HepG2 (cell line): ENCODE results near the gene RPGR. TPM values are rescaled to one million over a fixed set of nuclear protein-coding genes. Genes with fewer than 3 reads are reported as not detected.
A peak's percentile ranks its signal among the peaks of the same experiment; 100 is the strongest.

Experiments
- ATAC-seq: fragments of 200-7000 bp; cut with Tn5 transposase; 3 replicates; pipeline ENCODE4 v1.9.1; 2020; ENCODE audit warnings: mild to moderate bottlenecking, moderate library complexity
- BruUV-seq: library from RNA; stranded (reverse); fragments of 400-500 nt; replicated peaks from 2 replicates; lab custom pipeline; 2021; lab: Mats Ljungman, UMichigan
- CTCF ChIA-PET: fragments of 300-600 bp; formaldehyde crosslinking; extraction: SDS; loops from one replicate; lab custom pipeline; 2021; ENCODE audit warnings: low total read pairs, inconsistent platforms, low intra/inter-chr PET ratio; lab: Yijun Ruan, JAX
- POLR2A ChIA-PET: fragments of 350-600 bp; sonication (Branson Sonifier 250); formaldehyde crosslinking; loops from one replicate; lab custom pipeline; 2020; ENCODE audit warnings: antibody characterized with exemption, inconsistent platforms; lab: Yijun Ruan, JAX
- DNase-seq: peaks from one replicate; pipeline ENCODE4 v3.0.0-alpha.2; 2015; ENCODE audit warnings: low spot score
- FAIRE-seq: peaks from 3 replicates; lab custom pipeline; 2011; peaks lifted over from hg19 to GRCh38; lab: Jason Lieb, UNC
- H2AFZ ChIP-seq: one replicate; pipeline ENCODE4 v1.6.1; 2011; ENCODE audit warnings: low read length, inconsistent platforms
- H3K27ac ChIP-seq: fragments of 300-600 bp; 3 replicates; pipeline ENCODE4 v1.8.0; 2011; ENCODE audit warnings: mixed run types, mild to moderate bottlenecking, mixed read lengths, low read length, inconsistent platforms; ENCODE audit not compliant: insufficient read depth; ENCODE audit errors: extremely low read length
- H3K27me3 ChIP-seq, 2 experiments: fragments of 200-600 bp in 1 of 2; 2 replicates in 1 of 2; 3 replicates in 1 of 2; pipeline versions ENCODE4 v1.6.0 to v1.8.0; 2011; ENCODE audit warnings: low read length in 2 of 2, mild to moderate bottlenecking in 2 of 2, moderate library complexity in 2 of 2, inconsistent platforms in 1 of 2; ENCODE audit not compliant: insufficient read depth in 2 of 2, control insufficient read depth in 1 of 2
- H3K36me3 ChIP-seq, 2 experiments: fragments of 200-600 bp in 1 of 2; replicated peaks in 1 of 2; 2 replicates in 1 of 2; 3 replicates in 1 of 2; pipeline versions ENCODE4 v1.5.1 to v1.8.0; 2011; ENCODE audit warnings: low read length in 2 of 2, inconsistent platforms in 1 of 2; ENCODE audit not compliant: insufficient read depth in 2 of 2, control insufficient read depth in 1 of 2
- H3K4me1 ChIP-seq: 2 replicates; pipeline ENCODE4 v1.5.1; 2012; ENCODE audit warnings: low read length, inconsistent platforms; ENCODE audit not compliant: insufficient read depth
- H3K4me2 ChIP-seq: 2 replicates; pipeline ENCODE4 v1.6.0; 2011; ENCODE audit warnings: low read depth, low read length, inconsistent platforms
- H3K4me3 ChIP-seq, 3 experiments: fragments of 200-600 bp in 1 of 3; sonication (generic), shearing (Covaris generic) in 1 of 3; replicated peaks in 1 of 3; 2 replicates each; pipeline ENCODE4 v1.5.1; 2011 to 2016; ENCODE audit warnings: low read length in 3 of 3, inconsistent platforms in 2 of 3, low read depth in 2 of 3, mild to moderate bottlenecking in 2 of 3, control low read depth in 1 of 3, mixed read lengths in 1 of 3; ENCODE audit not compliant: insufficient read depth in 1 of 3
- H3K79me2 ChIP-seq: one replicate; pipeline ENCODE4 v1.6.1; 2011; ENCODE audit warnings: low read length, inconsistent platforms; ENCODE audit not compliant: insufficient read depth
- H3K9ac ChIP-seq: 2 replicates; pipeline ENCODE4 v1.6.0; 2011; ENCODE audit warnings: mild to moderate bottlenecking, low read depth, low read length, inconsistent platforms; ENCODE audit not compliant: insufficient read depth
- H3K9me3 ChIP-seq: 2 replicates; pipeline ENCODE4 v1.5.1; 2012; ENCODE audit warnings: mild to moderate bottlenecking, low read length
- H4K20me1 ChIP-seq: 2 replicates; pipeline ENCODE4 v1.6.0; 2011; ENCODE audit warnings: inconsistent platforms, mild to moderate bottlenecking, low read length, moderate library complexity; ENCODE audit not compliant: insufficient read depth
- GZF1 ChIP-seq: sonication (generic); formaldehyde crosslinking; IDR thresholded peaks from 2 replicates; pipeline ENCODE4 v1.5.1; 2020; ENCODE audit warnings: mild to moderate bottlenecking, missing genetic modification reagents
- MEIS2 ChIP-seq: sonication (generic); formaldehyde crosslinking; IDR thresholded peaks from 2 replicates; pipeline ENCODE4 v1.9.0; 2021; ENCODE audit warnings: mild to moderate bottlenecking, missing genetic modification reagents
- PPARG ChIP-seq: conservative IDR thresholded peaks from 2 replicates; pipeline ENCODE4 v1.6.1; 2016; ENCODE audit warnings: missing biosample characterization, missing genetic modification reagents
- RFXANK ChIP-seq: IDR thresholded peaks from 2 replicates; pipeline ENCODE4 v1.6.1; 2016
- RXRB ChIP-seq: IDR thresholded peaks from 2 replicates; pipeline ENCODE4 v1.6.1; 2016; ENCODE audit warnings: borderline replicate concordance, missing genetic modification reagents, missing compliant biosample characterization
- SMC3 ChIP-seq: IDR thresholded peaks from 2 replicates; pipeline ENCODE4 v1.6.1; 2011; ENCODE audit warnings: low read length, improper control_type of control experiment
- STAG1 ChIP-seq: sonication (generic); formaldehyde crosslinking; IDR thresholded peaks from 2 replicates; pipeline ENCODE4 v1.4.0; 2020; ENCODE audit warnings: missing genetic modification reagents
- TARDBP ChIP-seq: sonication (generic); formaldehyde crosslinking; IDR thresholded peaks from 2 replicates; pipeline ENCODE4 v1.8.0; 2022; ENCODE audit warnings: mild to moderate bottlenecking, missing genetic modification reagents
- ZFP1 ChIP-seq: IDR thresholded peaks from 2 replicates; pipeline ENCODE4 v1.6.1; 2016
- ZNF121 ChIP-seq: sonication (generic); formaldehyde crosslinking; IDR thresholded peaks from 2 replicates; pipeline ENCODE4 v1.5.0; 2020; ENCODE audit warnings: mild to moderate bottlenecking, missing genetic modification reagents
- ZNF451 ChIP-seq: sonication (generic); formaldehyde crosslinking; IDR thresholded peaks from 2 replicates; pipeline ENCODE4 v1.5.0; 2020; ENCODE audit warnings: mild to moderate bottlenecking, missing genetic modification reagents
- ZNF510 ChIP-seq: sonication (generic); formaldehyde crosslinking; IDR thresholded peaks from 2 replicates; pipeline ENCODE4 v1.4.0; 2020; ENCODE audit warnings: low read depth, mild to moderate bottlenecking, missing genetic modification reagents
- WGBS: methylation state at CpG from one replicate; pipeline ENCODE4 v1.1.6; 2017; ENCODE audit warnings: low lambda C conversion rate; 5-methylcytosine and 5-hydroxymethylcytosine counted together
- in situ Hi-C: cut with HindIII; loops from 2 replicates; pipeline ENCODE4 v1.10.0; 2017; ENCODE audit warnings: low pct_unique_long_range_greater_than_20kb; ENCODE audit not compliant: extremely low pct_ligation_motif_present
- intact Hi-C: fragments of 100-400 bp; cut with micrococcal nuclease; formaldehyde crosslinking; loops from one replicate; pipeline ENCODE4 v1.10.0; 2022; ENCODE audit not compliant: unreplicated experiment
- polyA plus RNA-seq, 8 experiments: library from polyadenylated mRNA; depleted of rRNA in 3 of 8; stranded (reverse) in 7 of 8; unstranded in 1 of 8; fragments of >200 nt; fragmentation: Illumina TruSeq in 4 of 8; extraction: Trizol in 4 of 8; gene quantifications; 2 replicates each; pipeline versions ENCODE4 v1.2.1 to v1.2.3, GENCODE V29; 2011 to 2016; ENCODE audit warnings: low read depth in 4 of 8, missing spikeins in 1 of 8, mixed read lengths in 1 of 8; ENCODE audit not compliant: insufficient read depth in 1 of 8
- total RNA-seq, 5 experiments: library from RNA; depleted of rRNA; stranded (reverse); fragments of >200 nt; fragmentation: Illumina TruSeq; extraction: Trizol; gene quantifications; 2 replicates each; pipeline ENCODE4 v1.2.3, GENCODE V29; 2016; ENCODE audit warnings: low read depth in 1 of 5
- TF ChIP-seq, protein P1 (sequence below): sonication (generic); formaldehyde crosslinking; IDR thresholded peaks from 2 replicates; pipeline ENCODE4 v1.4.0; 2020; ENCODE audit warnings: missing genetic modification reagents, mild to moderate bottlenecking, borderline replicate concordance
- TF ChIP-seq, protein P2 (sequence below): sonication (generic); formaldehyde crosslinking; IDR thresholded peaks from 2 replicates; pipeline ENCODE4 v1.5.0; 2020; ENCODE audit warnings: mild to moderate bottlenecking, missing genetic modification reagents, moderate library complexity

RPGR gene
- total and polyA plus RNA-seq, 2 of the 13 experiments (the other 11 are each of a cell fraction or from before 2014, with no cell fraction given): 2.1 to 12.1 TPM

DNA sequence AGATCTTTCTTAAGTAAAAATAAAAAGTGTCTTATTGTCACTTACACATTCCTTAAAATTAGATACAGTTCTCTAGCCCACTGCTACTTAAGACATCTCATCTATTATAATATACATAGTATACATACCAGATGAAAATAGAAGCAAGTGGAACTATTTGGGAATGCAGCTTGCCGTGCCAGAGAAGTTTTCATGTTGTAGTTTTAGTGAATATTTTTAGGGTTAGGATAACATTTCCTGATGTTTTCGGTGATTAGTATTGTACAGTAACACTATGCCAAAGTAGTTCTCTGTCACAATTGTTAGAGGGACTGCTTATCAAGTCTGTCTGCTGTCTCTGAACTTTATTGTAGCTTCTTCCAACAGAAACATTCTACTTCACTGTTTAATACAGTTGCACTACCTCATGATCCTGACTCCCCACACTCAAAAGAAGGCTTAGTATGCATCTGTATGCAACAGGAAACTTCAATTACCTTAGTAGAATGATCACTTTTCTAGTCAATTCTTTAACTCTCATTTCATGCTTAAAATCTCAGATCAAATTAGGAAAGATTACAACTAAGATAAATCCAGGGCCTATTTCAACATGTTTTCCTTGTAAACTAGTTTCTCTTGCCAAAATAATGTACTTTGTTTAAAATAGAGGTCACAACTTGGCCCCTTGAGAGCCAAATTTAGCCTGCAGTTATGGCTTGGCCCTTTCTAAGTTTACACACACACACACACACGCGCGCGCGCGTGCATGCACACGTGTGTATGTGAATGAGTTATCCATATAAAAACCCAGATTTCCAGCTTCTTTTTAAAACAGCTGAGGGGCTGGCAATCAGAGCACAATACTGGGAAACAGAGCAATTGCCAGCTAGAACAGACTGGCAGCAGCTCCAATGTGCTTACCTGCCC, 64.3 kb downstream of the RPGR start:
- TF ChIP-seq ZFP1 (CRISPR knock-in tag) (no peak), ZNF451 (CRISPR knock-in tag) (no peak), GZF1 (no peak), MEIS2 (CRISPR knock-in tag) (no peak), ZNF121 (CRISPR knock-in tag) (no peak), TARDBP (CRISPR knock-in tag) (no peak), RFXANK (CRISPR knock-in tag) (no peak)
- no peak overlapping the region for H3K9ac ChIP-seq
- no peak for DNase-seq
- no peak overlapping the region for H2AFZ ChIP-seq
- H3K79me2 ChIP-seq: no peaks in the 10 kb centered on the region
- FAIRE-seq: no peak
- no peaks in the 10 kb centered on the region for H3K27me3 ChIP-seq
- no peak for ATAC-seq
- H3K9me3 ChIP-seq: no peaks in the 10 kb centered on the region
- POLR2A ChIA-PET: no interaction called here
- WGBS: 92% methylated on average over 9 of the region's 9 CpGs
- in situ Hi-C loops (no loop called here), intact Hi-C loops (no loop called here)
- no peaks in the 10 kb centered on the region for H4K20me1 ChIP-seq
- H3K4me1 ChIP-seq: no peaks in the 10 kb centered on the region
- no peak overlapping the region for H3K4me2 ChIP-seq
- no TSS peak for BruUV-seq
- H3K36me3 ChIP-seq: no peaks in the 10 kb centered on the region
- CTCF ChIA-PET: no interaction called here
- no peak overlapping the region for H3K27ac ChIP-seq
- H3K4me3 ChIP-seq: no peak overlapping the region

DNA sequence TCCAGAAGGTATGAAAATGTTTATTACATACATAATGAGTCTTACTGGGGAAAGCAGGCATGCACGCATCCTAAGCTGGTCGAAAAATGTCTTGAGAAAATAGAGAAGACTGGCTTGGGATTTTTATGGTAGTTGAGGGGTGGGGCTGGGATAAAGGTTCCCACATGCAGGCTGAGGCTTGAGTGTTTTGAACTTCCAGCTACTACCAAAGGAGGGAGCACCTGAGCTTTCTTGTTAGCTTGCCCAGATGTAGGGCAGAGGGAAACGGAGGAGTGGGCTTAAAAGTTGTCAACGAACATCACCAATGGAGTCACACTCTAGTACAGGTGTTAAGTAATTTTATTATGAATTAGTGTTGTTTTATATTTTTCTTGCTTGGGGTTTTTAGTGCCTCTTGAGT, 67.1 kb downstream of the RPGR start:
- peak; percentile 81 for ATAC-seq
- WGBS: 2% methylated on average over 4 of the region's 4 CpGs
- Histone ChIP-seq H4K20me1 (no peaks in the 10 kb centered on the region), H3K27ac (no peak overlapping the region), H2AFZ (no peak overlapping the region), H3K36me3 (no peaks in the 10 kb centered on the region), H3K9ac (no peak overlapping the region), H3K79me2 (no peaks in the 10 kb centered on the region), H3K27me3 (no peaks in the 10 kb centered on the region), H3K9me3 (no peaks in the 10 kb centered on the region), H3K4me2 (no peak overlapping the region), H3K4me3 (no peak overlapping the region), H3K4me1 (no peaks in the 10 kb centered on the region)
- no peak for FAIRE-seq
- POLR2A ChIA-PET: no interaction called here
- TF ChIP-seq, protein P1, sequence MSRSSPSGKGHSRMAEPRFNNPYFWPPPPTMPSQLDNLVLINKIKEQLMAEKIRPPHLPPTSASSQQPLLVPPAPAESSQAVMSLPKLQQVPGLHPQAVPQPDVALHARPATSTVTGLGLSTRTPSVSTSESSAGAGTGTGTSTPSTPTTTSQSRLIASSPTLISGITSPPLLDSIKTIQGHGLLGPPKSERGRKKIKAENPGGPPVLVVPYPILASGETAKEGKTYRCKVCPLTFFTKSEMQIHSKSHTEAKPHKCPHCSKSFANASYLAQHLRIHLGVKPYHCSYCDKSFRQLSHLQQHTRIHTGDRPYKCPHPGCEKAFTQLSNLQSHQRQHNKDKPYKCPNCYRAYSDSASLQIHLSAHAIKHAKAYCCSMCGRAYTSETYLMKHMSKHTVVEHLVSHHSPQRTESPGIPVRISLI (CRISPR knock-in tag): no peak
- TF ChIP-seq SMC3 (peak; percentile 24; the same call in 1 of the 2 replicates), STAG1 (CRISPR knock-in tag) (peak; percentile 50), ZNF510 (no peak), PPARG (CRISPR knock-in tag) (peak; percentile 76), RXRB (0 out of 2 replicates have a peak, but pooled peaks have one; percentile 26)
- TF ChIP-seq, protein P2, sequence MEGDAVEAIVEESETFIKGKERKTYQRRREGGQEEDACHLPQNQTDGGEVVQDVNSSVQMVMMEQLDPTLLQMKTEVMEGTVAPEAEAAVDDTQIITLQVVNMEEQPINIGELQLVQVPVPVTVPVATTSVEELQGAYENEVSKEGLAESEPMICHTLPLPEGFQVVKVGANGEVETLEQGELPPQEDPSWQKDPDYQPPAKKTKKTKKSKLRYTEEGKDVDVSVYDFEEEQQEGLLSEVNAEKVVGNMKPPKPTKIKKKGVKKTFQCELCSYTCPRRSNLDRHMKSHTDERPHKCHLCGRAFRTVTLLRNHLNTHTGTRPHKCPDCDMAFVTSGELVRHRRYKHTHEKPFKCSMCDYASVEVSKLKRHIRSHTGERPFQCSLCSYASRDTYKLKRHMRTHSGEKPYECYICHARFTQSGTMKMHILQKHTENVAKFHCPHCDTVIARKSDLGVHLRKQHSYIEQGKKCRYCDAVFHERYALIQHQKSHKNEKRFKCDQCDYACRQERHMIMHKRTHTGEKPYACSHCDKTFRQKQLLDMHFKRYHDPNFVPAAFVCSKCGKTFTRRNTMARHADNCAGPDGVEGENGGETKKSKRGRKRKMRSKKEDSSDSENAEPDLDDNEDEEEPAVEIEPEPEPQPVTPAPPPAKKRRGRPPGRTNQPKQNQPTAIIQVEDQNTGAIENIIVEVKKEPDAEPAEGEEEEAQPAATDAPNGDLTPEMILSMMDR (CRISPR knock-in tag): peak; percentile 63
- in situ Hi-C loops: no loop called here
- CTCF ChIA-PET: interaction anchor here (1.4 kb wide), 1 partner anchor 67 kb away, joined by 6 read pairs; the partner anchor contains the start of gene RPGR
- intact Hi-C loops: loop anchor here (1.0 kb wide), 1 partner anchor 67 kb away; the partner anchor contains the start of gene RPGR
- DNase-seq: peak; percentile 25
- BruUV-seq: no TSS peak
